Measurements from ENCODE around the gene LLGL2. TPM values are rescaled to one million over a fixed set of nuclear protein-coding genes. Genes with fewer than 3 reads are reported as not detected.

LLGL2 gene
- total and polyA plus RNA-seq, 3 experiments from 2014 or later: 17.1 to 39.5 (median 17.8) TPM

- Mint-ChIP-seq H3K9me3 (no peaks in the 10 kb centered on the region), H3K4me1 (no peaks in the 10 kb centered on the region), H3K27me3 (peaks cover 0 to 2% of the 10 kb centered on the region in 2 donors), H3K4me3 (no peak overlapping the region), H3K27ac (peak overlapping the region in 3 of 8 donors; percentile 47 to 76 (median 64)), H3K36me3 (no peaks in the 10 kb centered on the region)
- Histone ChIP-seq H3K27ac (ENCODE audit: low read depth, low read length) (no peak overlapping the region), H3K36me3 (ENCODE audit: insufficient read depth, low read length) (no peaks in the 10 kb centered on the region), H3K4me3 (ENCODE audit: low read length) (no peak overlapping the region), H3K4me1 (ENCODE audit: insufficient read depth, low read length) (no peaks in the 10 kb centered on the region), H3K9me3 (ENCODE audit: low read length) (no peaks in the 10 kb centered on the region), H3K27me3 (ENCODE audit: insufficient read depth, low read length, poor library complexity, severe bottlenecking) (no peaks in the 10 kb centered on the region)
- POLR2A ChIA-PET: no interaction called here
- peak in 1 of 5 donors; percentile 33 for DNase-seq
- CTCF ChIA-PET: interaction anchor here (1.2 kb wide), 1 partner anchor 144 kb away, joined by 3 read pairs; no protein-coding TSS in a partner anchor
Measured at GRCh38 chr17:75604034-75604695, 78.7 kb downstream of the LLGL2 start.

DNA sequence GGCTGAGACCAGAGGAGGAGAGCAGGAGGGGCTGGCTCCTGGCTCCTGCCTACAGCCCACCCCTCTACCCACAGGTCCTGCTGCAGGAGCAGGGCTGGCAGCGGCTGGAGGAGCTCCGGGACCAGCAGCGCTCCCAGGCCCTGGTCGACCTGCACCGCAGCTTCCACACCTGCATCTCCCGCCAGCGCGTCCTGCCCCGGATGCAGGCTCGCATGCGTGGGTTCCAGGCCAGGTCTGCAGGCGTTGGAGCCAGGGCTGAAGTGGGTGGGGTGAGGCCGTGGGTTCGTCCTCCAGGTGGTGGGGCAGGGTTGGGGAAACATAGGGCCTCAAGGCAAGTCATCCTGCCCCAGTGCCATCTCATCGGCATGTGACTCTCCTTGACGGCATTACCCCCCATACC is 80.3 kb downstream of the LLGL2 start:
- Mint-ChIP-seq H3K27ac (no peak overlapping the region), H3K4me3 (no peak overlapping the region), H3K36me3 (no peaks in the 10 kb centered on the region), H3K4me1 (no peaks in the 10 kb centered on the region), H3K9me3 (no peaks in the 10 kb centered on the region), H3K27me3 (peaks cover 0 to 2% of the 10 kb centered on the region in 2 donors)
- Histone ChIP-seq H3K4me3 (ENCODE audit: low read length) (no peak overlapping the region), H3K27me3 (ENCODE audit: insufficient read depth, low read length, poor library complexity, severe bottlenecking) (no peaks in the 10 kb centered on the region), H3K9me3 (ENCODE audit: low read length) (no peaks in the 10 kb centered on the region), H3K4me1 (ENCODE audit: insufficient read depth, low read length) (no peaks in the 10 kb centered on the region), H3K27ac (ENCODE audit: low read depth, low read length) (no peak overlapping the region), H3K36me3 (ENCODE audit: insufficient read depth, low read length) (no peaks in the 10 kb centered on the region)
- POLR2A ChIA-PET: no interaction called here
- DNase-seq: no peak
- CTCF ChIA-PET: no interaction called here

- ChIA-PET CTCF (interaction anchor here (1.0 kb wide), 1 partner anchor 133 kb away, joined by 3 read pairs; no protein-coding TSS in a partner anchor), POLR2A (no interaction called here)
- H3K9me3 ChIP-seq (ENCODE audit: low read length): no peaks in the 10 kb centered on the region
- Mint-ChIP-seq H3K9me3 (no peaks in the 10 kb centered on the region), H3K27me3 (peaks cover 0 to 2% of the 10 kb centered on the region in 2 donors), H3K4me1 (no peaks in the 10 kb centered on the region), H3K4me3 (no peak overlapping the region), H3K36me3 (peaks cover 0 to 7% (median 0%) of the 10 kb centered on the region in 3 donors), H3K27ac (no peak overlapping the region)
- H3K4me3 ChIP-seq (ENCODE audit: low read length): no peak overlapping the region
- no peak for DNase-seq
- no peaks in the 10 kb centered on the region for H3K27me3 ChIP-seq (ENCODE audit: insufficient read depth, low read length, poor library complexity, severe bottlenecking)
- H3K27ac ChIP-seq (ENCODE audit: low read depth, low read length): no peak overlapping the region
- no peaks in the 10 kb centered on the region for H3K4me1 ChIP-seq (ENCODE audit: insufficient read depth, low read length)
- H3K36me3 ChIP-seq (ENCODE audit: insufficient read depth, low read length): no peaks in the 10 kb centered on the region
Measured at GRCh38 chr17:75607086-75607485, 81.6 kb downstream of the LLGL2 start.

DNA sequence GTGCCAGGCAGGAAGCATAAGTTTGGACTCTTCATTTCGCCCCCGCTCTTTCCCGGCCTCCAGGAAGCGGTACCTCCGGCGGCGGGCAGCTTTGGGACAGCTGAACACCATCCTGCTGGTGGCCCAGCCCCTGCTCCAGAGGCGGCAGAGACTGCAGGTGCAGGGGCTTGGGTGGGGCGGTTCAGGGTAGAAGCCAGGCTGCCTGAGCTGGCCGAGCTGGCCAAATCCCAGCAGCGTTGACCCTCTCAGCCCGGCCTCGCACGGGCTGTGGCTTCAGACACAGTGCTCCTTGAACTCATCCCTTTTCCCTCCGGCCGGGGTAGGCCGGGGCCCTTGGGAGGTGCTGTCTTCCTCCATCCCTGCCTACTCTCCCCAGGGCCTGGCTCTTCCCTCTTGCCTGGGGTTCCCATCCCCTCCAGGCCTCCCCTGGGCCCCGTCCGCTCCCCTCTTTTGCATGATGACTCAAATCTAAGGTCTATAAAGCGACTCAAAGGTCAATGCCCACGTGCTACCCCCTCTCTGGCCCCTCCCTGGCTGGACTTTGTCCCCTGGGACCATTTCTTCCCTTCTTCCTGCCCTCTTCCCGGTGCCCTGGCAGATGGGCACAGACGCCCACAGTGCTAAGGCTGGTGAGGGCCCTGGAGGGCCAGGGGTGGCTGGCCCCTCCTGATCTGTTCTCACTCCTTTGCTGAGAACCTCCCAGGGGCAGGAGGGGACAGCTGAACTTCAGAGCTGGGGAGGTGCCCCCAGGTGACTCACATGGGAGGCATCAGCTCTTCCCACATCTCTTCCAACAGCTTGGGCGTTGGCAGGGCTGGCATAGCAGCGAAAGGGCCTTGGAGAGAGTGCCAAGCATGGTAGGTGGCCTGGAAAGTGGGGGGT is 84.8 kb downstream of the LLGL2 start:
- peaks cover 0 to 7% (median 0%) of the 10 kb centered on the region in 3 donors for H3K36me3 Mint-ChIP-seq
- POLR2A ChIA-PET: no interaction called here
- Histone ChIP-seq H3K27me3 (ENCODE audit: insufficient read depth, low read length, poor library complexity, severe bottlenecking) (no peaks in the 10 kb centered on the region), H3K9me3 (ENCODE audit: low read length) (no peaks in the 10 kb centered on the region), H3K4me1 (ENCODE audit: insufficient read depth, low read length) (no peaks in the 10 kb centered on the region), H3K36me3 (ENCODE audit: insufficient read depth, low read length) (no peaks in the 10 kb centered on the region), H3K27ac (ENCODE audit: low read depth, low read length) (no peak overlapping the region), H3K4me3 (ENCODE audit: low read length) (no peak overlapping the region)
- H3K27me3 Mint-ChIP-seq: peaks cover 0 to 2% of the 10 kb centered on the region in 2 donors
- CTCF ChIA-PET: interaction anchor here (0.6 to 2.2 kb wide), 2 partner anchors 22 to 24 kb away, joined by 3 to 8 read pairs; partner anchors contain the start of gene SMIM5
- no peak overlapping the region for H3K4me3 Mint-ChIP-seq
- no peaks in the 10 kb centered on the region for H3K4me1 Mint-ChIP-seq
- DNase-seq: no peak
- H3K9me3 Mint-ChIP-seq: no peaks in the 10 kb centered on the region
- H3K27ac Mint-ChIP-seq: peak overlapping the region in 1 of 8 donors; percentile 27

GRCh38 chr17:75611851-75612429 is 86.4 kb downstream of the LLGL2 start:
- Mint-ChIP-seq H3K27me3 (no peaks in the 10 kb centered on the region), H3K36me3 (peaks cover 0 to 7% (median 0%) of the 10 kb centered on the region in 3 donors), H3K9me3 (no peaks in the 10 kb centered on the region), H3K27ac (no peak overlapping the region), H3K4me3 (no peak overlapping the region), H3K4me1 (no peaks in the 10 kb centered on the region)
- no peaks in the 10 kb centered on the region for H3K36me3 ChIP-seq (ENCODE audit: insufficient read depth, low read length)
- no peak overlapping the region for H3K27ac ChIP-seq (ENCODE audit: low read depth, low read length)
- no peaks in the 10 kb centered on the region for H3K9me3 ChIP-seq (ENCODE audit: low read length)
- H3K4me3 ChIP-seq (ENCODE audit: low read length): no peak overlapping the region
- DNase-seq: no peak
- H3K4me1 ChIP-seq (ENCODE audit: insufficient read depth, low read length): no peaks in the 10 kb centered on the region
- ChIA-PET CTCF (interaction anchor here (1.4 kb wide), 1 partner anchor 13 kb away, joined by 3 read pairs; no protein-coding TSS in a partner anchor), POLR2A (interaction anchor here (0.6 kb wide), 1 partner anchor 29 kb away, joined by 3 read pairs; no protein-coding TSS in a partner anchor)
- H3K27me3 ChIP-seq (ENCODE audit: insufficient read depth, low read length, poor library complexity, severe bottlenecking): no peaks in the 10 kb centered on the region

DNA sequence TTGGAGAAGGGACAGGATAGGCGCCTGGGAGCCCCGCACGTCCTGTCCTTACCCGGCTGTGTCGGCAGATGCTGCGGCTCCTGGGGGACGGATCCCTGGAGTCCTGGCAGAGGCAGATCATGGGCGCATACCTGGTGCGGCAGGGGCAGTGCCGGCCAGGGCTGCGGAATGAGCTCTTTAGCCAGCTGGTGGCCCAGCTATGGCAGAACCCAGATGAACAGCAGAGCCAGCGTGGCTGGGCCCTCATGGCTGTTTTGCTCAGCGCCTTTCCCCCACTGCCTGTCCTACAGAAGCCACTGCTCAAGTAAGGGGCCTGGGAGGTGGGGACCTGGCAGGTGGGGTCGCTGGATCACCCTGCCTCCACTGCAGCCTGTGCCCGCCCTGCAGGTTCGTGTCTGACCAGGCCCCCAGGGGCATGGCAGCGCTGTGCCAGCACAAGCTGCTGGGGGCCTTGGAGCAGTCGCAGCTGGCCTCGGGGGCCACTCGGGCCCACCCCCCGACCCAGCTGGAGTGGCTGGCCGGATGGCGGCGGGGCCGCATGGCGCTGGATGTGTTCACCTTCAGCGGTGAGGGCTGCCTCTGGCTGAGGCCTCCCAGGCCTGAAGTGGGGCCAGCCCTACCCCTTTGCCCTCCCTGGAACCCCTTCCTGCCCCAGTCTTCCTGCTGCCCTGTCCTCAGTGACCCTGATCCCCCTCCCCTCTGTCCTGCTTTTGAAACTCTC is 87.6 kb downstream of the LLGL2 start:
- Mint-ChIP-seq H3K4me1 (no peaks in the 10 kb centered on the region), H3K27me3 (no peaks in the 10 kb centered on the region), H3K27ac (no peak overlapping the region), H3K36me3 (peaks cover 0 to 9% (median 0%) of the 10 kb centered on the region in 3 donors), H3K4me3 (no peak overlapping the region), H3K9me3 (no peaks in the 10 kb centered on the region)
- ChIA-PET POLR2A (no interaction called here), CTCF (interaction anchor here (2.2 kb wide), 1 partner anchor 20 kb away, joined by 7 read pairs; the partner anchor contains the start of gene SMIM5)
- no peak for DNase-seq
- Histone ChIP-seq H3K4me3 (ENCODE audit: low read length) (no peak overlapping the region), H3K36me3 (ENCODE audit: insufficient read depth, low read length) (no peaks in the 10 kb centered on the region), H3K27me3 (ENCODE audit: insufficient read depth, low read length, poor library complexity, severe bottlenecking) (no peaks in the 10 kb centered on the region), H3K4me1 (ENCODE audit: insufficient read depth, low read length) (no peaks in the 10 kb centered on the region), H3K9me3 (ENCODE audit: low read length) (no peaks in the 10 kb centered on the region), H3K27ac (ENCODE audit: low read depth, low read length) (no peak overlapping the region)

GRCh38 chr17:75614006-75614405 is 88.5 kb downstream of the LLGL2 start:
- Mint-ChIP-seq H3K9me3 (no peaks in the 10 kb centered on the region), H3K4me3 (no peak overlapping the region), H3K4me1 (no peaks in the 10 kb centered on the region), H3K27ac (no peak overlapping the region), H3K27me3 (no peaks in the 10 kb centered on the region), H3K36me3 (peaks cover 0 to 12% (median 0%) of the 10 kb centered on the region in 3 donors)
- POLR2A ChIA-PET: no interaction called here
- no peak overlapping the region for H3K4me3 ChIP-seq (ENCODE audit: low read length)
- H3K27me3 ChIP-seq (ENCODE audit: insufficient read depth, low read length, poor library complexity, severe bottlenecking): no peaks in the 10 kb centered on the region
- no peak for DNase-seq
- H3K4me1 ChIP-seq (ENCODE audit: insufficient read depth, low read length): no peaks in the 10 kb centered on the region
- no peak overlapping the region for H3K27ac ChIP-seq (ENCODE audit: low read depth, low read length)
- H3K36me3 ChIP-seq (ENCODE audit: insufficient read depth, low read length): no peaks in the 10 kb centered on the region
- H3K9me3 ChIP-seq (ENCODE audit: low read length): no peaks in the 10 kb centered on the region
- CTCF ChIA-PET: interaction anchor here (2.2 kb wide), 1 partner anchor 19 kb away, joined by 7 read pairs; the partner anchor contains the start of gene SMIM5

Data from CD8-positive, alpha-beta memory T cell (primary cell).